ENCODE results near the gene OR2V1.
A peak's percentile ranks its signal among the peaks of the same experiment; 100 is the strongest.
"Not testable (repeated sequence)": the region's sequence is repeated elsewhere in the genome, so short reads cannot be mapped to it uniquely, and the experiment has no call there.

Gene OR2V1

GRCh38 chr5:181101930-181102674 lies 28.9 kb downstream of the OR2V1 start:
- not testable (repeated sequence) for DNase-seq (ENCODE audit: low spot score)

GRCh38 chr5:181101030-181101641 lies 29.8 kb downstream of the OR2V1 start:
- DNase-seq (ENCODE audit: low spot score), result not testable (repeated sequence)

GRCh38 chr5:181100121-181100875 lies 30.7 kb downstream of the OR2V1 start:
- DNase-seq (ENCODE audit: low spot score), result no peak

GRCh38 chr5:181099602-181100086 lies 31.3 kb downstream of the OR2V1 start:
- DNase-seq (ENCODE audit: low spot score), result no peak

- DNase-seq (ENCODE audit: low spot score), result no peak
Measured at GRCh38 chr5:181098762-181099601, 32.0 kb downstream of the OR2V1 start.

- DNase-seq (ENCODE audit: low spot score), result not testable (repeated sequence)
Measured at GRCh38 chr5:181097759-181098491, 33.0 kb downstream of the OR2V1 start.

GRCh38 chr5:181097383-181097753 lies 33.6 kb downstream of the OR2V1 start:
- DNase-seq (ENCODE audit: low spot score), result not testable (repeated sequence)

- not testable (repeated sequence) for DNase-seq (ENCODE audit: low spot score)
Measured at GRCh38 chr5:181096721-181097382, 34.1 kb downstream of the OR2V1 start.

GRCh38 chr5:181095162-181095561 lies 35.8 kb downstream of the OR2V1 start:
- DNase-seq (ENCODE audit: low spot score), result not testable (repeated sequence)

GRCh38 chr5:181092428-181092827 lies 38.5 kb downstream of the OR2V1 start:
- DNase-seq (ENCODE audit: low spot score), result no peak

GRCh38 chr5:181088289-181088688 lies 42.7 kb downstream of the OR2V1 start:
- peak; percentile 31 for DNase-seq (ENCODE audit: low spot score)

- no peak for DNase-seq (ENCODE audit: low spot score)
Measured at GRCh38 chr5:181087309-181087708, 43.7 kb downstream of the OR2V1 start.

GRCh38 chr5:181086884-181087205 lies 44.1 kb downstream of the OR2V1 start:
- no peak for DNase-seq (ENCODE audit: low spot score)

GRCh38 chr5:181086026-181086883 lies 44.7 kb downstream of the OR2V1 start:
- peak; percentile 42 for DNase-seq (ENCODE audit: low spot score)

GRCh38 chr5:181084621-181085195 lies 46.3 kb downstream of the OR2V1 start:
- DNase-seq (ENCODE audit: low spot score), result no peak

GRCh38 chr5:181081989-181082388 lies 49.0 kb downstream of the OR2V1 start:
- DNase-seq (ENCODE audit: low spot score), result no peak

- no peak for DNase-seq (ENCODE audit: low spot score)
Measured at GRCh38 chr5:181076920-181077319, 54.0 kb downstream of the OR2V1 start.
